Fibroblast of lung (primary cell): Measurements from ENCODE around the gene ENDOD1. TPM values are rescaled to one million over a fixed set of nuclear protein-coding genes. Genes with fewer than 3 reads are reported as not detected.

ENCODE experiments used
- DNase-seq, 2 donors: peaks; one replicate each; pipeline versions ENCODE4 v3.0.0 to v3.0.0-alpha.2; 2010; ENCODE audit warnings: low read depth in 2 of 2
- H2AFZ ChIP-seq: 2 replicates; pipeline ENCODE4 v1.5.1; 2012; ENCODE audit warnings: low read length, control low read depth, inconsistent platforms
- H3K27ac ChIP-seq: 2 replicates; pipeline ENCODE4 v1.5.1; 2011; ENCODE audit warnings: low read length, control low read depth; ENCODE audit not compliant: insufficient read depth
- H3K27me3 ChIP-seq: 2 replicates; pipeline ENCODE4 v1.5.1; 2011; ENCODE audit warnings: mild to moderate bottlenecking, low read length; ENCODE audit not compliant: control insufficient read depth, insufficient read depth
- H3K36me3 ChIP-seq: 2 replicates; pipeline ENCODE4 v1.5.1; 2011; ENCODE audit warnings: low read length; ENCODE audit not compliant: control insufficient read depth, insufficient read depth
- H3K4me1 ChIP-seq: 2 replicates; pipeline ENCODE4 v1.5.1; 2011; ENCODE audit warnings: low read length; ENCODE audit not compliant: control insufficient read depth, insufficient read depth; ENCODE audit errors: extremely low read depth
- H3K4me2 ChIP-seq: 2 replicates; pipeline ENCODE4 v1.5.1; 2011; ENCODE audit warnings: low read length, control low read depth; ENCODE audit not compliant: insufficient read depth; ENCODE audit errors: extremely low read depth
- H3K4me3 ChIP-seq, 4 experiments: fragments of 200-600 bp in 1 of 4; sonication (generic) in 1 of 4; replicated peaks in 1 of 4; 2 replicates each; pipeline ENCODE4 v1.5.1; 2011 to 2016; ENCODE audit warnings: low read length in 4 of 4, low read depth in 3 of 4, mild to moderate bottlenecking in 3 of 4, control low read depth in 2 of 4, inconsistent platforms in 1 of 4, mixed read lengths in 1 of 4; ENCODE audit not compliant: insufficient read depth in 1 of 4; ENCODE audit errors: control extremely low read depth in 1 of 4
- H3K79me2 ChIP-seq: 2 replicates; pipeline ENCODE4 v1.5.1; 2012; ENCODE audit warnings: mild to moderate bottlenecking, low read length, inconsistent platforms; ENCODE audit not compliant: control insufficient read depth, insufficient read depth
- H3K9ac ChIP-seq: 2 replicates; pipeline ENCODE4 v1.5.1; 2011; ENCODE audit warnings: mild to moderate bottlenecking, low read length, control low read depth; ENCODE audit not compliant: insufficient read depth
- H3K9me3 ChIP-seq: 2 replicates; pipeline ENCODE4 v1.5.1; 2012; ENCODE audit warnings: low read depth, low read length; ENCODE audit not compliant: control insufficient read depth, insufficient read depth
- H4K20me1 ChIP-seq: 2 replicates; pipeline ENCODE4 v1.5.1; 2011; ENCODE audit warnings: low read length; ENCODE audit not compliant: control insufficient read depth, insufficient read depth; ENCODE audit errors: extremely low read depth
- CTCF ChIP-seq, 2 donors: IDR thresholded peaks in 1 of 2; conservative IDR thresholded peaks in 1 of 2; 1 replicate in 1 of 2; 2 replicates in 1 of 2; pipeline ENCODE4 v1.5.1; 2011 to 2012; ENCODE audit warnings: low read length in 2 of 2, control low read depth in 1 of 2, inconsistent platforms in 1 of 2, low read depth in 1 of 2, mild to moderate bottlenecking in 1 of 2
- EZH2 ChIP-seq: IDR thresholded peaks from 2 replicates; pipeline ENCODE4 v1.5.1; 2012; ENCODE audit warnings: low read length, control low read depth, mild to moderate bottlenecking; ENCODE audit errors: missing control alignments
- polyA plus RNA-seq, 2 donors: library from polyadenylated mRNA; depleted of rRNA in 1 of 2; stranded (reverse) in 1 of 2; unstranded in 1 of 2; fragments of >200 nt; gene quantifications; 2 replicates each; pipeline ENCODE4 v1.2.1, GENCODE V29; 2011 to 2012; ENCODE audit warnings: missing spikeins in 1 of 2
- total RNA-seq: library from RNA; depleted of rRNA; stranded (reverse); fragments of >200 nt; gene quantifications from 2 replicates; pipeline ENCODE4 v1.2.1, GENCODE V29; 2014

Gene ENDOD1
- total and polyA plus RNA-seq, 2 donors (not counting 1 experiment from before 2014, with no cell fraction given), result 33.4 to 50.8 TPM

GRCh38 chr11:95165638-95166037 lies 76.0 kb downstream of the ENDOD1 start:
- Histone ChIP-seq H3K27me3 (no peaks in the 10 kb centered on the region), H3K9ac (no peak overlapping the region), H3K36me3 (no peaks in the 10 kb centered on the region), H3K9me3 (no peaks in the 10 kb centered on the region), H3K27ac (no peak overlapping the region), H3K4me2 (no peak overlapping the region), H3K4me3 (no peak overlapping the region), H2AFZ (no peak overlapping the region), H3K79me2 (no peaks in the 10 kb centered on the region), H4K20me1 (no peaks in the 10 kb centered on the region), H3K4me1 (no peaks in the 10 kb centered on the region)
- DNase-seq, result no peak
- TF ChIP-seq EZH2 (no peak), CTCF (conservative IDR thresholded peaks at IDR 0.05 in 1 of 2, IDR thresholded peaks at IDR 0.05 in 1 of 2; ENCODE audit: low read depth in 1 of 2, low read length in 2 of 2) (no peak)

GRCh38 chr11:95166781-95167180 lies 77.1 kb downstream of the ENDOD1 start:
- Histone ChIP-seq H4K20me1 (no peaks in the 10 kb centered on the region), H3K27ac (no peak overlapping the region), H3K79me2 (no peaks in the 10 kb centered on the region), H3K36me3 (no peaks in the 10 kb centered on the region), H3K4me3 (no peak overlapping the region), H3K4me2 (no peak overlapping the region), H3K9ac (no peak overlapping the region), H3K9me3 (no peaks in the 10 kb centered on the region), H2AFZ (no peak overlapping the region), H3K27me3 (no peaks in the 10 kb centered on the region), H3K4me1 (no peaks in the 10 kb centered on the region)
- TF ChIP-seq CTCF (conservative IDR thresholded peaks at IDR 0.05 in 1 of 2, IDR thresholded peaks at IDR 0.05 in 1 of 2; ENCODE audit: low read depth in 1 of 2, low read length in 2 of 2), result no peak
- TF ChIP-seq EZH2, result no peak
- DNase-seq, result no peak

GRCh38 chr11:95170294-95170693 lies 80.6 kb downstream of the ENDOD1 start:
- Histone ChIP-seq H3K27me3 (no peaks in the 10 kb centered on the region), H2AFZ (no peak overlapping the region), H3K9ac (no peak overlapping the region), H3K27ac (no peak overlapping the region), H3K4me2 (no peak overlapping the region), H3K9me3 (no peaks in the 10 kb centered on the region), H3K79me2 (no peaks in the 10 kb centered on the region), H4K20me1 (no peaks in the 10 kb centered on the region), H3K4me3 (no peak overlapping the region), H3K4me1 (no peaks in the 10 kb centered on the region), H3K36me3 (no peaks in the 10 kb centered on the region)
- no peak for TF ChIP-seq CTCF (conservative IDR thresholded peaks at IDR 0.05 in 1 of 2, IDR thresholded peaks at IDR 0.05 in 1 of 2; ENCODE audit: low read depth in 1 of 2, low read length in 2 of 2)
- no peak for TF ChIP-seq EZH2
- no peak for DNase-seq
